HG03354 (cell line): ENCODE data around the gene CRTC3.
"Not testable (repeated sequence)": the region's sequence is repeated elsewhere in the genome, so short reads cannot be mapped to it uniquely, and the experiment has no call there.

Experiments used
- ATAC-seq: cut with Tn5 transposase; IDR thresholded peaks from one replicate; pipeline ENCODE4 v1.9.1; 2021; ENCODE audit warnings: mild to moderate bottlenecking; ENCODE audit not compliant: unreplicated experiment, poor library complexity, severe bottlenecking

The CRTC3 gene

GRCh38 chr15:90686435-90687218, 156.9 kb downstream of the CRTC3 start:
- peak; percentile 88 for ATAC-seq

GRCh38 chr15:90689326-90689961, 159.7 kb downstream of the CRTC3 start:
- not testable (repeated sequence) for ATAC-seq

- ATAC-seq = no peak
Measured at GRCh38 chr15:90690585-90690984, 160.9 kb downstream of the CRTC3 start.

- no peak for ATAC-seq
Measured at GRCh38 chr15:90691369-90691768, 161.6 kb downstream of the CRTC3 start.

GRCh38 chr15:90691982-90692773, 162.5 kb downstream of the CRTC3 start:
- ATAC-seq = peak; percentile 58
